HG03064 (cell line): ENCODE results near the gene NCEH1.
"Not testable (repeated sequence)": the region's sequence is repeated elsewhere in the genome, so short reads cannot be mapped to it uniquely, and the experiment has no call there.

Experiments
- ATAC-seq: cut with Tn5 transposase; IDR thresholded peaks from one replicate; pipeline ENCODE4 v1.9.1; 2021; ENCODE audit warnings: low read depth; ENCODE audit not compliant: unreplicated experiment

Gene NCEH1

DNA sequence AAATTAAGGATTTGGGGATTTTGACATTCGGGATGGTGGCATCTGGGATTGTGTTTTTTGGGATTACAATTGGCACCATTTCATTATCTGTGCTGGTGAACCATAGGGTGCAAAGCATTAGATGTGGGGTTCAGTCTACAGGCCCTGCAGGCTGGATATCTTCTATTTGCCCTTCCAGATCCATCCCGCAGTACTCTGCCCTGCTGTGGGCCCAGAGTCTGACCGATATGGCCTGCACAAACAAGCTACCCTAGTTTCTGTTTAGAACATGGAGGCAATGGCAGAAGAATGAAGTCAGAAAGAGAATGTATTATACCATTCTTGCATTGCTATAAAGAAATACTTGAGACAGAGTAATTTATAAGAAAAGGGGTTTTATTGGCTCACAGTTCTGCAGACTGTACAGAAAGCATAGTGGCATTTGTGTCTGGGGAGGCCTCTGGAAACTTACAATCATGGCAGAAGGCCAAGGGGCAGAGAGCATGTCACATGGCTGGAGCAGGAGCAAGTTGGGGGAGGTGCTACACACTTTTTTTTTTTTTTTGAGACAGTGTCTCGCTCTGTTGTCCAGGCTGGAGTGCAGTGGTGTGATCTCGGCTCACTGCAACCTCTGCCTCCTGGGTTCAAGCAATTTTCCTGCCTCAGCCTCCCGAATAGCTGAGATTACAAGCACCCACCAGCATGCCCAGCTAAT lies 93.7 kb downstream of the NCEH1 start:
- ATAC-seq: no peak

DNA sequence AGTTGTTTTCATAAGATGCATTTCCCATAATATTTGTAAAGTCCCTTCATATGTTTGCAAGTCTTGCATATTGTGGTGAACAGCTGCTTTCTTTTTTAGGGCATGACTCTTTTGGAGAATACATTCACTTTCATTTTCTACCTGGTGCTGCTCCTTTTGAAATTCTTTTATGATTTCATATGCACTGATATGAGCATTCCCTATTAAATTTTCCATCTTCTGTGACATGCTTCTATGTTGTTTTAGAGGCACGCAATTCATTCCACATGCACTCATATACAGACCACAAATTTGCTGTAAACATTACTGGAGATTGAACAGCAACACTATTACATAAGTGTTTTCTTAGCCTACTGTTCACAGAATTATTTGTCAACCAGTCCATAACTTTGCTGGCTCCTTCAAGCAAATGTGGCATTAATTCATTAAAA lies 94.8 kb downstream of the NCEH1 start:
- ATAC-seq: no peak

DNA sequence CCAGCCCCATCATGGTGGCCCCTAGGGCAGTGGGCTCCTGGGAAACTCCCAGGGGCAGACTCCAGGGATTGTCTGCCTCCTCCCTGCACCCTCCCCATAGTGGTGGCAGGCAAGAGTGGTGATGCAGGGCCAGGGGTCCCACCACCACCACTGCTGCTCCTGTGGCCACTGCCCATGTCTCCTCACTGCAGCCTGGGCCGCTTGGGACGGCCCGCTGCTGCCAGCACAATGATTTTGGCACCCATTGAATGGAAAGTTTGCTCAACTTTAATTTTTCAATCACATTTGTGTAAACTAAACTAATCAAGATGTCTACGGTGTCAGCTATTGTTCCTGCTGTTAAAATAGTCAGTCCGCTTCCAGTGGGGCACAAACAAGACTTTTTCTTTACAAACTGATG lies 95.6 kb downstream of the NCEH1 start:
- no peak for ATAC-seq

DNA sequence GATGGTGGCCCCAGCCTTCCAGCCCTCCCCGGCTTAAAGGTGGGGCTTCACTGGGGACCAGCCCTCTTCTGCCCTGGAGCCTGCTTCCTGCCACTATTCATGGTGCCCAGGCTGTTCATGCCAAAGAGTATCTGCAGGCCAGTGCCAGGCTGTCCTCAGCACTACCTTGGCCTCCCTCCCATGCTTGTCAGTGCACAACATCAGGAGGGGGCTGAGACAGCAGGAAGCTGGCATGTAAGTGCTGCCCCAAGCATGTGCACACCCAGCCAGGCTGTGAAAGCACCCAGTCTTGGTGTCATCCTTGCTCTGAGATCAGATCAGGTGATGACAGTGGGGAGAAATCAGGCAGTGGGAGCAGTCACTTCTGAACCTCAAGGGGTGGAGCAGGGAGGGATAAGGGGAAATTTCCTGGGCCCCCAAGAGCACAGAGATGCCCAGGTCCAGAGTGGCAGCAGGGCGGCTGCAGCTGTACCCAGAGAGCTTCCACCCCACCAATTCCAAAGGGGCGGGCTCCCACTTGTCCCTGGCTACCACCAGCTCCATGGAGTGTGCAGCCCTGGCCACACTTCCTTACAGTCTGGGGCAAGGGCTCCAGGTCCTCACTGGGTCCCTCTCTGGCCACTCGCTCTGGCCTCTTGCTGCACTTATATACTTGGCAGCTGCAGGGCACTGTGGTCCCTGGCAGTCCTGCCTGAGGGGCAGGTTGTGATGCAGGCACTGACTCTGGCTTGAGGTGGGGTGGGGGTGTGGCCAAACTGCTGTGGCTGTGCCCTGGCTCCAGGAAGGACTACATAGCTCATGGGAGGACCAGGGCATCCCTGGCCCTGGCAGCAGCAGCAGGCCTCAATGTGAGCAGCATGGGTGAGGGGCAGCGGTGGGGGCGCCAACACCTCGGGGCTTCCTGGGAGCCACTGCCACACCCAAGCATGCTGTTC lies 96.3 kb downstream of the NCEH1 start:
- no peak for ATAC-seq

DNA sequence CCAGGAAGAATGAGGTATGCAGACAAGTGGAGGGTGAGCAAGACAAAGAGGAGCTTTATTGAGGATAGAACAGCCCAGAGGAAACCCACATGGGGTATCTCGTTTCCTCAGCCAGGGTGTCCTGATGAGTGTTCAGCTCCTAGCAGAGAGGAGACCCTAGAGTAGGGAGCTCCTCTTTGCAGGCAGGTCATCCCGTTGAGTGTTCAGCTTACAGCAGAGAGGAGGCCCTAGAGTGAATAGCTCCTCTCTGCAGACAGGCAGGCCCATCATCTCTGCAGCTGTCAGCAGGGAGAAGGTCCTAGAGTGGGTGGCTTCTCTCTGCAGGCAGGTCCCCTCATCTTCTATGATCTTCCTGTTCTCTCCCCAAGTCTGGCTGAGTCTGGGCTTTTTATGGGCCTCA lies 97.0 kb downstream of the NCEH1 start:
- no peak for ATAC-seq

DNA sequence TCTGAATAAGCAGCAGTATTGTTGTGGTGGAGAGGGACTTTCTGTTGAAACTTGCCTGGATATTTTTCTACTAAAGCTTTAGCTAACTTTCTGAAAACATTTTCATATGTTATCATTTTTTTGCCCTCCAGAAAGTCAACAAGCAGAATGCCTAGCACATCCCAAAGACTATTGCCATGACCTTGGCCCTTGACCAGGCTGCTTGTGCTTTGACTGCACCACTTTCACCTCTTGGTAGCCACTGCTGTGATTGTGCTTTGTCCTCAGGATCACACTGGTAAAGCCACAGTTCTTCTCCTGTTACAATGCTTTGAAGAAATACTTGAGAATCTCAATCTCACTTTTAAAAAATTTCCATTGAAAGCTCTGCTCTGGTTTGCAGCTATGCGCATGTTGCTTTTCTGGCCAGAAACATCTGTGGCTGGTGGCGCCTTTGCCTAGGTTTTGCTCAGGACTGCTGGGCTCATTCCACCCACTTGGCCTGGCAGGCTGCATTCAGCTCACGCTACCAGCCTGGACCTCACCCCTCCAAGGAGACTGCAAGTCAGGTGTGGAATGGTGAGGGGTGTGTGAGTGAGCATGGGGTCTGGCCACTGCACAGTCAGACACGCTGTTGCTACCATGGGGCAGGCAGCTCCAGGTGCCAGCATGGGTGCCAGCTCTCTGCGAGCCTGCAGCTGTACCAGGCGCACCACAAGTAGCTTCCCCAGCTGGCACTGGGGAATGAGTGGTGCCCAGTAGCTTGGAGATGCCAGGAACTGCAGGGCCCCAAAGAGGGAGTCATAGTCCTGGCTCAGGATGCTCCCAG lies 97.8 kb downstream of the NCEH1 start:
- ATAC-seq: no peak

DNA sequence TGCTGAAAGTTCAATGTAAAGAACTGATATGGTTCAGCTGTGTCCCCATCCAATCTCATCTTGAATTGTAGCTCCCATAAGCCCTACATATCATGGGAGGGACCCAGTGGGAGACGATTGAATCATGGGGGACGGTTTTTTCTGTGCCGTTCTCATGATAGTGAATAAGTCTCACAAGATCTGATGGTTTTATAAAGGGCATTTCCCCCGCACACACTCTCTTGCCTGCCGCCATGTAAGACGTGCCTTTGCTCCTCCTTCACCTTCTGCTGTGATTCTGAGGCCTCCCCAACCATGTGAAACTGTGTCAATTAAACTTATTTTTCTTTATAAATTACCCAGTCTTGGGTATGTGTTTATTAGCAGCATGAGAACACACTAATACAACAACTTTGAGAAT lies 101.1 kb downstream of the NCEH1 start:
- ATAC-seq: no peak

DNA sequence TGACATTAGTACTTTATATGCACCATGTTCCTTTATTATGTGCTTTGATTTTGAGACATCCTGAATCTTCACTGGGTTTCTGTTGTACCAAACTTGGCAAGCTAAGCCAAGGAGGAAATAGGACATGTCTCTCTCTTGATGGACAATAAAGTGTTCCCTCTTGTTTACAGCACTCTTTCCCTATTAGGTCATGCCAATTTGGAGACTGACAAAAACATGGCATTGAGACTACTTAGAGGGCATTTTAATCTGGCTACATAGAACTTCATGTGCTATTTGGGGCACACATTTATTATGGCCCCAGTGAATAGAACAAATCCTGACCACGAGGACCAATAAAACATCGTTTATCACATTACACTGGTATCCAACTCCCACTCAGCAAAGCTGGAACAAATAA lies 102.3 kb downstream of the NCEH1 start:
- no peak for ATAC-seq

DNA sequence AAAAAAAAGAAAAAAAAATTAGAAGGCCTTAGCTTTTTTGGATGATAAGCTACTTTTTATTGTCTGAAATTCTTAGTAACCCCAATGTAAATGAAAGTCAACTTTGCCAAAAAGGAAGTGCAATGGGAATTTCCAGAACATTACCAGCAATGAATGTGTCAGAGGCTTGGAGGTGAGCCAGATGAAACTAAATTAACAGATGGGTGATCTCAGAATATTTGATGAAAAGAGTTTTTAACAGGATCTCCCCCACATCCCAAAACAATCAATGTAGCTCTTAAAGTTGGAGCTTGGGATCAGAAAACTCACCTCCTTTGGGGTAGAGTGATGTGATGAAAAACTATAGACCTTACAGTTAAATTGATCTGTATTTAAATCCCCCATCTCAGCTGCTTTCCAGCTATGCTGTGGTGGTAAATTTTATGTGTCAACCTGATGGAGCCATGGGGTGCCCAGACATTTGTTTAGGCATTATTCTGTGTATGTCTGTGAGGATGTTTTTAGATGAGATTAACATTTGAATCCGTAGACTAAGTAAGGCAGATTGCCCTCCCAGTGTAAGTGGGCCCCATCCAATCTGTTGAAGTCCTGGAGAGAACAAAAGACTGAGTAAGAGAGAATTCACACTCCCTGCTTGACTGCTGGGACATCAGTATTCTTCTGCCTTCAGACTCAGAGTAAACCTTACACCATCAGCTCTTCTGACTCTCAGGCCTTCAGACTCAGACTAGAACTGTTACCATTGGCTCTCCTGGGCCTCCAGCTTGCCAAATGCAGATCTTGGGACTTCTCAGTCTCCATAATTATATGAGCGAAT lies 103.4 kb downstream of the NCEH1 start:
- ATAC-seq: no peak

DNA sequence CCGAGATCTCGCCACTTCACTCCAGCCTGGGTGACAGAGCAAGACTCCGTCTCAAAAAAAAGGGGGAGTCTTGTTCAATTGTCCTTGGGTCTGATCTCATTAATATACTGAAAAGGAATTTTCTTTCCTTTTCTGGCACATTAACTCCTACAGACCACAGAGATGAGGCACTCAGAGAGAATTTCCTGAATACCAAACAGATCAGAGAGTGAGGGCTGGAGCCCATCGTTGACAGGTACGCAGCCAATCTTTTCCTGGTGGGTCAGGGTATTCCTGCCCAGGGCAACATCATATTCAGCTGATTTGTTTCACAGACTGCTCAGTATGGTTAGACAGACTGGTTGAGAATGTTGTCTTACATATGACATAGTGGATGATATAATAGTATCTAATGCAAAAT lies 104.8 kb downstream of the NCEH1 start:
- ATAC-seq: no peak

DNA sequence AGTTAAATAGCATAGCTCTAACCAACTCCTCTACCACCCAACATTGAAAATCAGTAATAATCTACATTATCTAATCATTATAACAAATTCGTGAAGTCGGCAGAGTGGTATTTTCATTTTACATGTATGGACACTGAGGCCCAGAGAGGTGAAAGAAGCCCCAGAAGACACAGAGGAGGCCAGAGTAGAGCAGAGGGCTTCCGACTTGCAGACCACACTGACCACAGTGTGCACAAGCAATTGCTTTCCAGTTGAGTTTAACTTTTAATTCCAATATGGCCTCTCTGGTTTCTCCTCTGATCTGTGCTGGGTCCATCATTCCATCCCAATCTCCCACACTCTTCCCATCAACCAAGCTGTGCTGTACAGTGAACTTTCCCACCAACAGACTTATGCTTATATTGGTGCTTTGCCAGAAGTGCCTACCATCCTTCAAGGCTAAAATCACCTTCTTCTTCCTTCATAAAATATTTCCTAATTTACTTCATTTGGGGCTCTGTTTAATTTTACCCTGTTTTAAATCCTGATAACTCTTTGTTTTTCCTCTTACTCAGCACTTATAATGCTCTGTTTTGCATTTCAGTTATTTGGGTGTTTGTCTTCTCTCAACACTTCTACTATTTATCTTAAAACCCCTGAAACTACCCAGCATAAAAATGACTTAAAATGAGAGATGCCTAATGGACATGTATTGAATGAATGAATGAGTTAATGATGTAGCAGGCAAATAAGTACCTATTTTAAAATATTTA lies 105.8 kb downstream of the NCEH1 start:
- no peak for ATAC-seq

DNA sequence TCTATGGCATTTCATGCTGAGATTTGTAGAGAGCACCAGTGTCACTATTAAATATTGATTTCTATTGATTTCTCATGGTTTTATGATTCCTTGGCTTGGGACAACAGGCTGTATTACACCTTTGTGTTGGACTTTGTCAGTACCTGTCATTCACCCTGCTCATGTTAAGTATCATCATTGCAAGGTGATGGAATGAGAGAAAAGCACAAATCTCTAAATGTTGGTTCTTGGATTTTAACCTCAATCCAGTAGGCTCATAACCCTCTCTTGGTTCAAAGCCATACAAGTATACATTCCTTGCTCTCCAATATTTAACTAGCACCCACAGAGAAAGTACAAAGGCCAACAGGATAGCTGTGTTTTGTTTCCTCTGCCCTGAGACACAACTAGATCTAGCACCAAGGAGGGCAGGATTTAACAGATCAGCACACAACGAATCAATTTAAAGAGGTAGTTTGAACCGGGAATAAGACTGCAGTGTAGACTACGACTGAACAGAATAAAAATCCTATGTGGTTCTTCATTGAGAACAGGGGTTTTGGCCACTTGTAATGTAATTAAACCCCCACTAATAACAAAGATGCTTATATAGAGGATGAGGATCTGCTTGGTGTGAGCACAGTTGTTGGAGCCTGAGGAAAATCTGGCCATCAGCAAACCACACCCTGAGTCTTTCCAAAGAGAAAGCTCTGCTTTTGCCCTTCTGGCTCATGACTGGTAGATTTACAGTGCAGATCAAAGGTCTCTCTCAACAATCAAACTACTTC lies 109.6 kb downstream of the NCEH1 start:
- ATAC-seq: no peak

DNA sequence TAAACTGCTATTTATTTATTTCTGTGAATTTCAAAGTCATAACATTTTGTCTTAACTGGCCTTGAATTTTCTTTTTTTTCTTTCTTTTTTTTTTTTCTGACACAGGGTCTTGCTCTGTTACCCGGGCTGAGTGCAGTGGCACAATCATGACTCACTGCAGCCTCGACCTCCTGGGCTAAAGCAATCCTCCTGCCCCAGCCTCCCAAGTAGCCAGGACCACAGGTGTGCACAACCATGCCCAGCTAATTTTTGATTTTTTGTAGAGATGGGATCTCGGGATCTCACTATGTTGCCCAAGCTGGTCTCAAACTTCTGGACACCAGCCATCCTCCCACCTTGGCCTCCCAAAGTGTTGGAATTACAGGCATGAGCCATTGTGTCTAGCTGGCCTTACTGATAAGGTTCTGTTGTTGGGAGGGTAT lies 110.2 kb downstream of the NCEH1 start:
- ATAC-seq: no peak

DNA sequence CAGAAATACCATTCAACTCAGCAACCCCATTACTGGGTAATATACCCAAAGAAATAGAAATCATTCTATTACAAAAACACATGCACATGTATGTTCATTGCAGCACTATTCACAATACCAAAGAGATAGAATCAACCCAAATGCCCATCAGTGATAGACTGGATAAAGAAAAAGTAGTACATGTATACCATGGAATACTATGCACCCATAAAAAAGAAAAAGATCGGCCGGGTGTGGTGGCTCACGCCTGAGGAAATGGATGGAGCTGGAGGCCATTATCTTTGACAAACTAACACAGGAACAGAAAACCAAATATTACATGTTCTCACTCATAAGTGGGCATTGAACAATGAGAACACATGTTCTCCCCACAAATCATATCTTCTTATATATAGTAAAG lies 112.0 kb downstream of the NCEH1 start:
- ATAC-seq: no peak

DNA sequence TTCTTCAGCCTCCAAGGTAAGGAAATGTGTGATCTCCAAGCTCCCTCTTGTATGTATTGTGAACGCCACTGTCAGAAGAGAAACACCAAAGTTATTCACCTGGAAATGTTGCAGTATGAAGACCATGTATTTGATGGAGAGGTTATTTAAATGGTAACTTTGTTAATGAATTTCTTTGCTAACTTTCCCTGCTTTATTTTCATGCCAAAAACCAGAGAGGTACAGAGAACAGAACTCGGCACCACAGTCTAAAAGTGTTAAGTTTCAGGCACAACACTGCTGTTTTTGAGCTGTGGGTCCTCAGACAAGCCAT lies 114.5 kb downstream of the NCEH1 start:
- no peak for ATAC-seq

DNA sequence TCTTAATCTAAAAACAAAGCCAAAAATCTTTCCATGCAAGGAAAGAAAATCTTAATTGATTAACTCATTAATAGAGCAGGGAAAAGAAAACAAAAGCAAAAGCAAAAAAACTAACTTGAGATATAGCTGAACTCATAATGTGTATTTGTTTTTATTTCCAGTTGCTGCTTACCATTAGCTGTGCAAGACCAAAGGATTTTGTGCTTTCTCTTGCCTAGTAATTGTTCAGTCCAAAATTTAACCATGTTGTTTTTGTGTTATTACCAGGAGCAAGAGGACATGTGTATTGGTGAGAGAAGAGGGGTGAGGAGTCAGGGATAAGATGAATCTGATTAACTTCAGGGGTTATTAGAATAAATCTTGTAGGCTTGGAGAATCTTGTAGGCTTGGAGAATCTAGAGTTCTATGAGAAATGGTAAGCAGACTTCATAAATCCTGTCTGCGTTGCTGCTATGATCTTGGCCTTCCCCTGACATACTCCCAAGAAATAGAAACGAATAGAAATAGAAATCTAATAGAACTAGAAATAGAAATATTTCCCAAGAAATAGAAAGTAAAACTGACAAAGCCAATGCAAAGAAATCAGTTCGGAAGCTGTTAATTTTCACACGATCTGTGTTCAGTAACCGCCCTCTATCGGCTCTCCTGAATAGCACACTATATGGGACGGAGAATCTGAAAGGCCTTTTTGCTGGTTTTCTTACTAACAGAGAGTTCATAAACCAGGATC lies 115.0 kb downstream of the NCEH1 start:
- ATAC-seq: peak; percentile 40

DNA sequence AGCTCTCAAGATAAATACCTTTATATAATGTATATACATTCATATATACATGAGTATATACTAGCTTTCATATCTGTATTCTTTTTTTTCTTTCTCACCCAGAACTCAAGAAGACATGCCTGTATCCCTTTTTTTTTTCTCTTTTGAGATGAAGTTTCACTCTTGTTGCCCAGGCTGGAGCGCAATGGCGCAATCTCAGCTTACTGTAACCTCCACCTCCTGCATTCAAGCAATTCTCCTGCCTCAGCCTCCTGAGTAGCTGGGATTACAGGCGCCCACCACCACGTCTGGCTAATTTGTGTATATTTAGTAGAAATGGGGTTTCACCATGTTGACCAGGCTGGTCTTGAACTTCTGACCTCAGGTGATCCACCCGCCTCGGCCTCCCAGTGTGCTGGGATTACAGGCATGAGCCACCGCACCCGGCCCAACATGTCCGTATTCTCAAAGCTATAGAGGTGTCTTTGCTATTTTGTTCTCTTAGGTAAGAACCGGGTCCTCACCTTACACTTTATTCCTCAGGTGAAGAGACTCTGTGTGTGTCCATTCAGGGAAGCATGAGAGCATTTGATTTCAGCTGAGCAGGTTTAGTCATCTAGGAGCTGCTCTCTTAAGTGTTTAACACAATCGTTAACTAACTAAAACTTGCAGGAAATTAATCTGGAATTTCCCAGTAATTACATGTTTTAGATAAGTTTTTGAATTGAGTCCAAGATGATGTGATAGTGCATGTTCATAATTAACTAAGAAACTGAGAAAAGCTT lies 115.8 kb downstream of the NCEH1 start:
- ATAC-seq: not testable (repeated sequence)
